ENCODE data around the gene CDKL1.

Gene CDKL1

GRCh38 chr14:50303744-50304471 lies 92.8 kb downstream of the CDKL1 start:
- Histone ChIP-seq H3K9me3 (ENCODE audit: control insufficient read depth in 1 of 2, low read length in 2 of 2) (no peaks in the 10 kb centered on the region), H3K27me3 (ENCODE audit: control insufficient read depth in 1 of 2, insufficient read depth in 2 of 2, low read length in 2 of 2) (no peaks in the 10 kb centered on the region), H3K4me3 (ENCODE audit: low read depth in 1 of 2, low read length in 2 of 2) (no peak overlapping the region), H3K9ac (ENCODE audit: low read depth in 1 of 2, low read length in 2 of 2) (no peak overlapping the region), H3K36me3 (ENCODE audit: control insufficient read depth in 1 of 2, insufficient read depth in 2 of 2, low read length in 2 of 2) (peaks cover 0 to 8% of the 10 kb centered on the region in 2 donors), H3K27ac (ENCODE audit: low read depth, low read length) (no peak overlapping the region), H3K4me1 (ENCODE audit: control insufficient read depth in 1 of 2, insufficient read depth in 2 of 2, low read length in 2 of 2) (no peaks in the 10 kb centered on the region)

GRCh38 chr14:50301914-50302313 lies 94.8 kb downstream of the CDKL1 start:
- no peaks in the 10 kb centered on the region for H3K27me3 ChIP-seq (ENCODE audit: control insufficient read depth in 1 of 2, insufficient read depth in 2 of 2, low read length in 2 of 2)
- H3K27ac ChIP-seq (ENCODE audit: low read depth, low read length) = no peak overlapping the region
- peaks cover 0 to 8% of the 10 kb centered on the region in 2 donors for H3K36me3 ChIP-seq (ENCODE audit: control insufficient read depth in 1 of 2, insufficient read depth in 2 of 2, low read length in 2 of 2)
- H3K9me3 ChIP-seq (ENCODE audit: control insufficient read depth in 1 of 2, low read length in 2 of 2) = no peaks in the 10 kb centered on the region
- H3K9ac ChIP-seq (ENCODE audit: low read depth in 1 of 2, low read length in 2 of 2) = no peak overlapping the region
- no peak overlapping the region for H3K4me3 ChIP-seq (ENCODE audit: low read depth in 1 of 2, low read length in 2 of 2)
- no peaks in the 10 kb centered on the region for H3K4me1 ChIP-seq (ENCODE audit: control insufficient read depth in 1 of 2, insufficient read depth in 2 of 2, low read length in 2 of 2)

- no peaks in the 10 kb centered on the region for H3K27me3 ChIP-seq (ENCODE audit: control insufficient read depth in 1 of 2, insufficient read depth in 2 of 2, low read length in 2 of 2)
- H3K36me3 ChIP-seq (ENCODE audit: control insufficient read depth in 1 of 2, insufficient read depth in 2 of 2, low read length in 2 of 2) = peaks cover 0 to 8% of the 10 kb centered on the region in 2 donors
- H3K4me1 ChIP-seq (ENCODE audit: control insufficient read depth in 1 of 2, insufficient read depth in 2 of 2, low read length in 2 of 2) = no peaks in the 10 kb centered on the region
- H3K4me3 ChIP-seq (ENCODE audit: low read depth in 1 of 2, low read length in 2 of 2) = no peak overlapping the region
- H3K9ac ChIP-seq (ENCODE audit: low read depth in 1 of 2, low read length in 2 of 2) = no peak overlapping the region
- H3K27ac ChIP-seq (ENCODE audit: low read depth, low read length) = no peak overlapping the region
- H3K9me3 ChIP-seq (ENCODE audit: control insufficient read depth in 1 of 2, low read length in 2 of 2) = no peaks in the 10 kb centered on the region
These were observed 97.1 kb downstream of the CDKL1 start for GRCh38 chr14:50299585-50299984.

- Histone ChIP-seq H3K4me1 (ENCODE audit: control insufficient read depth in 1 of 2, insufficient read depth in 2 of 2, low read length in 2 of 2) (no peaks in the 10 kb centered on the region), H3K27ac (ENCODE audit: low read depth, low read length) (no peak overlapping the region), H3K9me3 (ENCODE audit: control insufficient read depth in 1 of 2, low read length in 2 of 2) (no peaks in the 10 kb centered on the region), H3K9ac (ENCODE audit: low read depth in 1 of 2, low read length in 2 of 2) (no peak overlapping the region), H3K36me3 (ENCODE audit: control insufficient read depth in 1 of 2, insufficient read depth in 2 of 2, low read length in 2 of 2) (peaks cover 0 to 8% of the 10 kb centered on the region in 2 donors), H3K4me3 (ENCODE audit: low read depth in 1 of 2, low read length in 2 of 2) (no peak overlapping the region), H3K27me3 (ENCODE audit: control insufficient read depth in 1 of 2, insufficient read depth in 2 of 2, low read length in 2 of 2) (no peaks in the 10 kb centered on the region)
These were observed 106.4 kb downstream of the CDKL1 start for GRCh38 chr14:50290306-50290705.

GRCh38 chr14:50288146-50288545 lies 108.5 kb downstream of the CDKL1 start:
- no peak overlapping the region for H3K4me3 ChIP-seq (ENCODE audit: low read depth in 1 of 2, low read length in 2 of 2)

GRCh38 chr14:50285861-50286260 lies 110.8 kb downstream of the CDKL1 start:
- Histone ChIP-seq H3K27ac (ENCODE audit: low read depth, low read length) (no peak overlapping the region), H3K9ac (ENCODE audit: low read depth in 1 of 2, low read length in 2 of 2) (no peak overlapping the region), H3K4me1 (ENCODE audit: control insufficient read depth in 1 of 2, insufficient read depth in 2 of 2, low read length in 2 of 2) (no peaks in the 10 kb centered on the region), H3K27me3 (ENCODE audit: control insufficient read depth in 1 of 2, insufficient read depth in 2 of 2, low read length in 2 of 2) (no peaks in the 10 kb centered on the region), H3K9me3 (ENCODE audit: control insufficient read depth in 1 of 2, low read length in 2 of 2) (no peaks in the 10 kb centered on the region), H3K36me3 (ENCODE audit: control insufficient read depth in 1 of 2, insufficient read depth in 2 of 2, low read length in 2 of 2) (peaks cover 0 to 11% of the 10 kb centered on the region in 2 donors), H3K4me3 (ENCODE audit: low read depth in 1 of 2, low read length in 2 of 2) (no peak overlapping the region)

More at GRCh38 chr14:50288146-50288545, 108.5 kb downstream of the CDKL1 start:
- Histone ChIP-seq H3K27me3 (ENCODE audit: control insufficient read depth in 1 of 2, insufficient read depth in 2 of 2, low read length in 2 of 2) (no peaks in the 10 kb centered on the region), H3K9ac (ENCODE audit: low read depth in 1 of 2, low read length in 2 of 2) (no peak overlapping the region), H3K9me3 (ENCODE audit: control insufficient read depth in 1 of 2, low read length in 2 of 2) (no peaks in the 10 kb centered on the region), H3K4me1 (ENCODE audit: control insufficient read depth in 1 of 2, insufficient read depth in 2 of 2, low read length in 2 of 2) (no peaks in the 10 kb centered on the region), H3K27ac (ENCODE audit: low read depth, low read length) (no peak overlapping the region), H3K36me3 (ENCODE audit: control insufficient read depth in 1 of 2, insufficient read depth in 2 of 2, low read length in 2 of 2) (peaks cover 0 to 4% of the 10 kb centered on the region in 2 donors)

Measured in duodenal mucosa (tissue), 2 donors.